H1 (cell line): Measurements from ENCODE around the gene KTN1. TPM values are rescaled to one million over a fixed set of nuclear protein-coding genes. Genes with fewer than 3 reads are reported as not detected.

ENCODE experiments used
- CTCF ChIA-PET: fragments of 300-600 bp; sonication (Branson Sonifier 250); formaldehyde crosslinking; loops from one replicate; lab custom pipeline; 2021; ENCODE audit not compliant: partially characterized antibody; lab: Charles Lee
- POLR2A ChIA-PET: fragments of 300-600 bp; sonication (Branson Sonifier 250); formaldehyde crosslinking; loops from one replicate; lab custom pipeline; 2021; ENCODE audit warnings: inconsistent platforms; ENCODE audit not compliant: partially characterized antibody; lab: Charles Lee
- DNase-seq, 2 experiments: peaks; one replicate each; pipeline versions ENCODE4 v3.0.0 to v3.0.0-alpha.2; 2010 to 2022; ENCODE audit warnings: low spot score in 2 of 2, low read depth in 1 of 2, mixed read lengths in 1 of 2
- FAIRE-seq: peaks from 2 replicates; lab custom pipeline; 2011; peaks lifted over from hg19 to GRCh38; lab: Jason Lieb, UNC
- H2AFZ ChIP-seq: 2 replicates; pipeline ENCODE4 v1.8.1; 2012; ENCODE audit warnings: low read length, inconsistent platforms
- H2AK5ac ChIP-seq: 2 replicates; pipeline ENCODE4 v1.6.1; 2013; ENCODE audit warnings: low read depth, low read length
- H2BK120ac ChIP-seq: replicated peaks from 2 replicates; pipeline ENCODE3; 2013; ENCODE audit warnings: low read depth, low read length, inconsistent platforms
- H2BK12ac ChIP-seq: 2 replicates; pipeline ENCODE4 v1.6.1; 2013; ENCODE audit warnings: low read depth, low read length
- H2BK15ac ChIP-seq: 2 replicates; pipeline ENCODE4 v1.6.1; 2013; ENCODE audit warnings: low read length
- H2BK20ac ChIP-seq: 2 replicates; pipeline ENCODE4 v1.6.1; 2013; ENCODE audit warnings: low read length
- H2BK5ac ChIP-seq: 2 replicates; pipeline ENCODE4 v1.6.1; 2013; ENCODE audit warnings: low read depth, low read length
- H3K14ac ChIP-seq: 2 replicates; pipeline ENCODE4 v1.6.1; 2013; ENCODE audit warnings: inconsistent platforms; ENCODE audit not compliant: insufficient read length
- H3K18ac ChIP-seq: 2 replicates; pipeline ENCODE4 v1.6.1; 2013; ENCODE audit warnings: low read length; ENCODE audit errors: extremely low read depth
- H3K23ac ChIP-seq: 2 replicates; pipeline ENCODE4 v1.6.1; 2013; ENCODE audit warnings: inconsistent platforms; ENCODE audit not compliant: insufficient read length
- H3K23me2 ChIP-seq: 2 replicates; pipeline ENCODE4 v1.6.1; 2013; ENCODE audit warnings: low read depth, low read length
- H3K27ac ChIP-seq: 2 replicates; pipeline ENCODE4 v1.6.1; 2011; ENCODE audit warnings: low read depth, low read length, inconsistent platforms
- H3K27me3 ChIP-seq, 4 experiments: replicated peaks in 1 of 4; 1 replicate in 1 of 4; 2 replicates in 3 of 4; pipeline versions ENCODE4 v1.6.1 to v1.8.1; 2011 to 2013; ENCODE audit warnings: low read length in 3 of 4, mild to moderate bottlenecking in 3 of 4, inconsistent platforms in 2 of 4, mixed read lengths in 2 of 4, moderate library complexity in 1 of 4; ENCODE audit not compliant: control insufficient read depth in 3 of 4, insufficient read depth in 3 of 4; ENCODE audit errors: extremely low read depth in 1 of 4
- H3K36me3 ChIP-seq, 4 experiments: 2 replicates each; pipeline versions ENCODE4 v1.6.1 to v1.8.1; 2011 to 2013; ENCODE audit warnings: mild to moderate bottlenecking in 4 of 4, low read length in 3 of 4, moderate library complexity in 2 of 4, control low read depth in 1 of 4, inconsistent platforms in 1 of 4; ENCODE audit not compliant: insufficient read depth in 4 of 4, control insufficient read depth in 2 of 4
- H3K4ac ChIP-seq: replicated peaks from 2 replicates; pipeline ENCODE3; 2013; ENCODE audit warnings: low read length, low read depth, mixed read lengths, inconsistent platforms; ENCODE audit not compliant: insufficient read length
- H3K4me1 ChIP-seq, 4 experiments: replicated peaks in 1 of 4; 1 replicate in 1 of 4; 2 replicates in 3 of 4; pipeline versions ENCODE4 v1.6.1 to v1.8.1; 2011 to 2013; ENCODE audit warnings: low read length in 3 of 4, inconsistent platforms in 2 of 4, mixed read lengths in 1 of 4; ENCODE audit not compliant: insufficient read depth in 4 of 4, control insufficient read depth in 3 of 4
- H3K4me2 ChIP-seq, 2 experiments: 2 replicates each; pipeline versions ENCODE4 v1.6.1 to v1.8.1; 2011 to 2013; ENCODE audit warnings: low read depth in 2 of 2, low read length in 2 of 2, control low read depth in 1 of 2, inconsistent platforms in 1 of 2, mild to moderate bottlenecking in 1 of 2; ENCODE audit not compliant: insufficient read depth in 1 of 2
- H3K4me3 ChIP-seq, 4 experiments: fragments of 200-600, 300-600 bp in 1 of 4; sonication (generic), shearing (Covaris generic), sonication (Bioruptor Twin) in 1 of 4; 2 replicates each; pipeline versions ENCODE4 v1.5.1 to v1.8.1; 2011 to 2016; ENCODE audit warnings: low read length in 4 of 4, low read depth in 3 of 4, control low read depth in 2 of 4, inconsistent platforms in 2 of 4, mild to moderate bottlenecking in 2 of 4, mixed read lengths in 1 of 4, moderate library complexity in 1 of 4; ENCODE audit not compliant: insufficient read depth in 2 of 4; ENCODE audit errors: extremely low read depth in 1 of 4
- H3K56ac ChIP-seq: replicated peaks from 2 replicates; pipeline ENCODE3; 2013; ENCODE audit warnings: low read depth, mild to moderate bottlenecking, mixed read lengths, low read length, inconsistent platforms; ENCODE audit not compliant: insufficient read length
- H3K79me1 ChIP-seq: 2 replicates; pipeline ENCODE4 v1.6.1; 2013; ENCODE audit warnings: low read depth, low read length, control low read depth
- H3K79me2 ChIP-seq, 2 experiments: 2 replicates each; pipeline versions ENCODE4 v1.6.1 to v1.8.1; 2012 to 2013; ENCODE audit warnings: low read length in 2 of 2, mild to moderate bottlenecking in 2 of 2, inconsistent platforms in 1 of 2; ENCODE audit not compliant: insufficient read depth in 2 of 2, control insufficient read depth in 1 of 2
- H3K9ac ChIP-seq, 4 experiments: replicated peaks in 1 of 4; 1 replicate in 1 of 4; 2 replicates in 3 of 4; pipeline versions ENCODE4 v1.6.1 to v1.8.1; 2011 to 2013; ENCODE audit warnings: low read depth in 3 of 4, low read length in 3 of 4, control low read depth in 2 of 4, mild to moderate bottlenecking in 2 of 4, moderate library complexity in 2 of 4, inconsistent platforms in 1 of 4; ENCODE audit errors: extremely low read depth in 1 of 4
- H3K9me3 ChIP-seq, 2 experiments: 2 replicates each; pipeline versions ENCODE4 v1.6.1 to v1.8.1; 2012 to 2013; ENCODE audit warnings: mild to moderate bottlenecking in 2 of 2, moderate library complexity in 2 of 2, control low read depth in 1 of 2, inconsistent platforms in 1 of 2, low read depth in 1 of 2, low read length in 1 of 2, mixed read lengths in 1 of 2; ENCODE audit not compliant: insufficient read depth in 2 of 2
- H4K20me1 ChIP-seq, 2 experiments: replicated peaks in 1 of 2; 2 replicates each; pipeline versions ENCODE3 to v1.8.1; 2011 to 2013; ENCODE audit warnings: inconsistent platforms in 2 of 2, low read length in 2 of 2, mild to moderate bottlenecking in 1 of 2; ENCODE audit not compliant: insufficient read depth in 2 of 2, control insufficient read depth in 1 of 2
- H4K5ac ChIP-seq: 2 replicates; pipeline ENCODE4 v1.6.1; 2013; ENCODE audit warnings: low read length, low read depth, mixed read lengths, inconsistent platforms; ENCODE audit not compliant: insufficient read length
- H4K8ac ChIP-seq: 2 replicates; pipeline ENCODE4 v1.8.0; 2013; ENCODE audit warnings: mild to moderate bottlenecking, moderate library complexity, low read length, inconsistent platforms; ENCODE audit not compliant: insufficient read depth; ENCODE audit errors: extremely low read depth
- H4K91ac ChIP-seq: replicated peaks from 2 replicates; pipeline ENCODE3; 2013; ENCODE audit warnings: low read length, mixed read lengths, inconsistent platforms; ENCODE audit not compliant: insufficient read length
- BCL11A ChIP-seq, 2 experiments: IDR thresholded peaks; one replicate each; pipeline ENCODE4 v1.6.1; 2011; ENCODE audit warnings: low read depth in 2 of 2, low read length in 2 of 2, mild to moderate bottlenecking in 2 of 2
- KDM1A ChIP-seq: fragments of 200-600, 300-600 bp; sonication (generic); IDR thresholded peaks from 2 replicates; pipeline ENCODE4 v1.7.1; 2016; ENCODE audit warnings: mild to moderate bottlenecking, low read length, borderline replicate concordance
- KDM4A ChIP-seq: IDR thresholded peaks from one replicate; pipeline ENCODE4 v1.7.1; 2012; ENCODE audit warnings: low read depth, mild to moderate bottlenecking, moderate library complexity, low read length, inconsistent platforms; ENCODE audit not compliant: severe bottlenecking
- PHF8 ChIP-seq: fragments of 200-600 bp; sonication (generic); conservative IDR thresholded peaks from 2 replicates; pipeline ENCODE4 v1.7.1; 2012; ENCODE audit warnings: low read depth, mild to moderate bottlenecking, inconsistent platforms, low read length, moderate library complexity
- RFX5 ChIP-seq: IDR thresholded peaks from 2 replicates; pipeline ENCODE4 v1.6.1; 2011; ENCODE audit warnings: low read depth, low read length, improper control_type of control experiment, borderline replicate concordance
- SAP30 ChIP-seq: fragments of 300-600 bp; sonication (generic); IDR thresholded peaks from 2 replicates; pipeline ENCODE4 v1.7.1; 2012; ENCODE audit warnings: low read length, moderate library complexity, mild to moderate bottlenecking, inconsistent platforms; ENCODE audit not compliant: insufficient read depth, insufficient replicate concordance
- TAF7 ChIP-seq: optimal IDR thresholded peaks from 2 replicates; pipeline ENCODE3; 2011; ENCODE audit warnings: low read depth, mild to moderate bottlenecking, inconsistent platforms, low read length, moderate library complexity, borderline replicate concordance
- WGBS, 2 experiments: shearing (Covaris generic) in 1 of 2; methylation state at CpG; one replicate each; pipeline versions ENCODE4 v1.1.6 to v1.1.7; 2013 to 2015; ENCODE audit warnings: low lambda C conversion rate in 2 of 2, mixed read lengths in 2 of 2, inconsistent platforms in 1 of 2, low coverage in 1 of 2, missing lambda C conversion rate in 1 of 2; ENCODE audit not compliant: insufficient replicate concordance in 2 of 2, insufficient coverage in 1 of 2, insufficient read length in 1 of 2; ENCODE audit errors: extremely low coverage in 1 of 2, missing lambda C conversion rate in 1 of 2; 5-methylcytosine and 5-hydroxymethylcytosine counted together
- polyA plus RNA-seq, 7 experiments: library from polyadenylated mRNA; depleted of rRNA in 3 of 7; stranded (reverse) in 5 of 7; unstranded in 2 of 7; fragments of >200 nt in 5 of 7; fragments of 200-250 nt in 2 of 7; gene quantifications; 1 replicate in 5 of 7; 2 replicates in 1 of 7; 4 replicates in 1 of 7; pipeline versions ENCODE4 v1.2.1 to v1.2.3, GENCODE V29; 2011 to 2013; ENCODE audit warnings: missing spikeins in 2 of 7, mixed read lengths in 2 of 7
- total RNA-seq: library from RNA; stranded (reverse); fragmentation: NEBNext Ultra II Directional; extraction: Animal tissue kit (Norgen Biotek cat#: 25700); gene quantifications from 2 replicates; pipeline ENCODE4 v1.2.1, GENCODE V29; 2021

Gene KTN1
- total and polyA plus RNA-seq, 2 of the 8 experiments (the other 6 are each of a cell fraction or from before 2014, with no cell fraction given) = 15.4 to 151 TPM

GRCh38 chr14:55592436-55592835 lies 12.4 kb downstream of the KTN1 start:
- Histone ChIP-seq H3K56ac (no peak overlapping the region), H2AK5ac (no peak overlapping the region), H4K20me1 (peaks cover 2 to 5% of the 10 kb centered on the region in 2 experiments), H2BK120ac (no peak overlapping the region), H4K91ac (no peak overlapping the region), H3K79me1 (peaks cover 2% of the 10 kb centered on the region; the same call in 1 of the 2 replicates), H3K27ac (no peak overlapping the region), H3K14ac (no peak overlapping the region), H3K36me3 (no peaks in the 10 kb centered on the region), H3K9me3 (no peaks in the 10 kb centered on the region), H3K27me3 (no peaks in the 10 kb centered on the region), H3K4me1 (peaks cover 0 to 2% (median under 1%) of the 10 kb centered on the region in 4 experiments; a peak in 2 of 7 replicates), H2BK5ac (no peak overlapping the region), H4K8ac (no peak overlapping the region), H3K23ac (no peak overlapping the region), H3K23me2 (no peaks in the 10 kb centered on the region), H3K79me2 (peaks cover 11 to 95% of the 10 kb centered on the region in 2 experiments; a peak in 3 of 4 replicates), H3K18ac (no peak overlapping the region), H2BK12ac (no peak overlapping the region), H3K9ac (no peak overlapping the region), H3K4me3 (no peak overlapping the region), H3K4ac (no peak overlapping the region), H3K4me2 (no peak overlapping the region), H2BK20ac (no peak overlapping the region), H2AFZ (no peak overlapping the region), H4K5ac (no peak overlapping the region), H2BK15ac (no peak overlapping the region)
- no peak for DNase-seq
- WGBS, 2 experiments = 83% methylated on average over 2 of the region's 2 CpGs; no CpG with 5 or more reads in 1 of the 2 experiments
- ChIA-PET CTCF (no interaction called here), POLR2A (no interaction called here)
- FAIRE-seq = no peak
- TF ChIP-seq SAP30 (no peak), KDM4A (no peak), PHF8 (no peak), KDM1A (no peak), BCL11A (IDR thresholded peaks at IDR 0.05; ENCODE audit: low read depth in 2 of 2, low read length in 2 of 2) (no peak), RFX5 (no peak), TAF7 (no peak)
